ENCODE measurements around the gene C11orf16. TPM values are rescaled to one million over a fixed set of nuclear protein-coding genes. Genes with fewer than 3 reads are reported as not detected.
"Not testable (repeated sequence)": the region's sequence is repeated elsewhere in the genome, so short reads cannot be mapped to it uniquely, and the experiment has no call there.

Gene C11orf16, protein sequence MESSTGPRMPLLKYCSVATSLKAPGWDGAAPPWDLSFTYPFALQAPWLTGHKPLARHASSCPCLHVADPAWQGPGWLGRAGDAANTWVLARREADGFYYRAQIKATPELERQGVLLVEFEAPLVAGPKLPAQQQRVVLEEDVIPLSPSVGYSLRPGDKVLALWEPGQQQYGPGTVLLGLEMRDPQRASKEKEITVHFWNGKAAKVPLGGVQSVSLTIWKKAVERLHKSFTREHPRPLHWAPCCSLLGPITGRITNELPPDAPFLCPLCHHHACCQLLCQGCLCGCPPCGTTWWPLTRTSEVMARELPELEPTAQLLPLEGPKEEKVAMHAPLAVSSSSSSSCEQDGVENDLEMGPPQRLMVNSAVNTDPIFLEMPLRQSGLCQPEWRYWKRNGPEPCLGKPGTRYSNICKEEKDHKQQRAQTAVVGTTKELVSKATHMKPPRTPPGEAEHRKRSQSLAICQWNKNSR
- not detected in 2 replicates for total RNA-seq (2014; rRNA removed; shearing (Covaris generic))

GRCh38 chr11:8932564-8933180 is at the start of gene C11orf16:
Gene C11orf16 (minus strand): TSS chr11:8932947. CDS start chr11:8932308, 639 bp downstream.
- DNase-seq (ENCODE audit: low read depth) = no peak

- DNase-seq (ENCODE audit: low read depth) = no peak
Observed at GRCh38 chr11:8980485-8980884, 47.7 kb upstream of the C11orf16 start.

DNA sequence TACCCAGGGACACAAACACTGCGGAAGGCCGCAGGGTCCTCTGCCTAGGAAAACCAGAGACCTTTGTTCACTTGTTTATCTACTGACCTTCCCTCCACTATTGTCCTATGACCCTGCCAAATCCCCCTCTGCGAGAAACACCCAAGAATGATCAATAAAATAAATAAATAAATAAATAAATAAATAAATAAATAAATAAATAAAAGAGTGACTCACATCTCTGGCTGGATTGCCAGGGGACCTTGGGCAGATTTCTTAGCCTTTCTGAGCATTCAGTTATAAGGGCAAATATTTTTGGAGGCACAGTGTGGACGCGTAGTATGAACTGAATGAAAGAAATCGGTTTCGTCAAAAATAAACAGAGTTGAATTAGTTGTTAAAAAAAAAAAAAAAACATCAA is 46.6 kb upstream of the C11orf16 start:
- not testable (repeated sequence) for DNase-seq (ENCODE audit: low read depth)

- DNase-seq (ENCODE audit: low read depth) = no peak
Observed at GRCh38 chr11:8973121-8973520, 40.4 kb upstream of the C11orf16 start.

DNA sequence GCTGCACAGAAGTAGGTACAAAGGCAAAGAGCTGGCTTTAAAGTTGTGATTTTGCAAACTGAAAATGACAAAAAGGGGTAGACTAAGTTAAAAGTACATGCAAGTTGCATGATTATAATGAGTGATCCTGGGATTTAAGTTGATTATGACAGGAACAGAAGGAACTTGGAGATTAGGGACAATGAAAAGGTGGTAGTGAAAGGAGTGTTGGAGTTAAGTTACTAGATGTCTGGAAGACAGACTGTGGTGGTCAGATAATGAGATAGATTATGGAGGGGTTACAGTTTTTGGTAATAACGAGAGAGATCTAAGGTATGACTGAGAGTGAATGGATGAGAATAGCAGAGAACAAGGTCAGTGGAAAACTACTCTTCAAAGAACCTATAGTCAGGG is 39.2 kb upstream of the C11orf16 start:
- no peak for DNase-seq (ENCODE audit: low read depth)

- DNase-seq (ENCODE audit: low read depth) = no peak
Observed at GRCh38 chr11:8971196-8971923, 38.6 kb upstream of the C11orf16 start.

- DNase-seq (ENCODE audit: low read depth) = no peak
Observed at GRCh38 chr11:8967184-8967583, 34.4 kb upstream of the C11orf16 start.

DNA sequence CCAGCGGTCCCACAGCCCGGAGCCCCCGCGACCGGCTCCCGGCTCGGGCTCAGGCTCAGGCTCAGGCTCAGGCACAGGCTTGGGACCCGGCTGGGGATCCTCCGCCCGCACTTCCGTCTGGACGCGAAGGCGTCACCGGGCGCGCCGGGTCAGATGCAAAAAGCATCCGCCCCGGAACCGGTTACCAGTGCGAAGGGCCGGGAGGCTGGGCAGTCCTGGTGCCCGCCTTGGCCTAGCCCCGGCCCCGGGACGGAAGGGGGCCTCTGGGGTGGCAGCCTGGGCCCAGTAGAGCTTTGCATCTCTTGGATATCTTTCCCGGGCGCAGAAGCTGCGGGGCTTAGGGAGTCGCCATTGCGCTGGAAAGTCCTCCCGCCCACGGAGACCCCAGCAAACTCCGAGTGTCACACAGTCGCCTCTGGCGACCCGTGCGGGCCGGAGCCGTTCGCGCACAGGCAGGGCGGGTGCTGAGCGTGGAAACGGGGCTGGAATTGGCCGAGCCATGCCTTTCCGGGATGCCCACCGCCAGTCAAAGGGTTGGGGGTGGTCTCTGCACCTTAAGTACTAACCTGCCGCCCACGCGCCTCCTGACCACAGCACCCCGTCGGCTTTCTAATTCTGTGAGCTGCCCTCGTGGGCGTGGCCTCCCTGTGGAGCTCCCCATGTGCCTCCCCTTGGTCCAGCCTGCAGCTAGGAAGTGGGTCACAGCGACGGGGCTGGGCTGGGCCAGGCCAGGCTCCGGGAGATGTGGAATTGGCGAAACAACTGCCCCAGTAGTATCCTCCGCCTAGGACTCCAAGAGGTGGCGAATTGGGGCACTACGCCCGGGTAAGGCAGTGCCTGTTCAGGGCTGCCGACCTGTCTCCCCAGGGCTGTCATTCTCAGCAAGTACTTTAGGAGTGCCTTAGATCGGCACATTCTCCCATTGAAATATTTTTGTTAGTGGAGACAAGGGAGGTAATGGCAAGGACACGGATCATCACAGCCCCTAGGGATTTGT is 31.9 kb upstream of the C11orf16 start, which contains the start of gene TMEM9B:
Gene TMEM9B (minus strand): TSS at position 119 of the 997 bp plus-strand sequence. CDS start 129 bp downstream, outside the sequence.
- DNase-seq (ENCODE audit: low read depth) = peak; percentile 92

- DNase-seq (ENCODE audit: low read depth) = peak; percentile 82
Observed at GRCh38 chr11:8963569-8964323, 31.0 kb upstream of the C11orf16 start.

GRCh38 chr11:8962841-8963240 is 30.1 kb upstream of the C11orf16 start:
- DNase-seq (ENCODE audit: low read depth) = no peak

GRCh38 chr11:8961401-8961800 is 28.7 kb upstream of the C11orf16 start:
- DNase-seq (ENCODE audit: low read depth) = no peak

DNA sequence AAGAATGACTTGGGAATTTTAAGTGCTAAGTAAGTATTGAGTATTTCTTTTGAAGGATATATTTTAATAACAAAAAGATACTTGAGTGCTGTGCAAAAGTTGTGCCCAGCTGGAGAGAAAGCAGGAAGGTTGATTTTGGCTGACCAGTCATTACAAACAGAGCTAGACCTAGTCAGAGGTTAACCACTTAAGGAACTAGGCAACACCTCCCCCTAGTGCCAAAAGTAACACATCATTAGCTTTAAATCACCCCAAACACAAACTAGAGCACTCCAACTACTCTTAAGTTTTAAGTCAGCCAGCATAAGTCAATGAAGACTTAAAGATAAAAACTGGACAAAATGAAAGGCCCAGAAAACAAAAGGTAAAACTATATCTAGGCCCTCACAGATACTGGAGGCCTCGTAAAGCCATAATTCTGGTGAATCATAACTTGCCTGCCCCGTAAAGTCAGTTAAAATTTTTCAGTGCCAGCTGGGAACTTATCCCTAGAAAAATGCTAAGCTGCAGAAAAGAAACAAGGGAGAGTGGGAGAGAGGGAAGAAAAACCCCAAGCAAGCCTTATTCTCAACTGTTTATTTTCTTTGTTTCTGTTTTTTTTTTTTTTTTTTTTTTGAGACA is 26.9 kb upstream of the C11orf16 start:
- DNase-seq (ENCODE audit: low read depth) = peak; percentile 69

DNA sequence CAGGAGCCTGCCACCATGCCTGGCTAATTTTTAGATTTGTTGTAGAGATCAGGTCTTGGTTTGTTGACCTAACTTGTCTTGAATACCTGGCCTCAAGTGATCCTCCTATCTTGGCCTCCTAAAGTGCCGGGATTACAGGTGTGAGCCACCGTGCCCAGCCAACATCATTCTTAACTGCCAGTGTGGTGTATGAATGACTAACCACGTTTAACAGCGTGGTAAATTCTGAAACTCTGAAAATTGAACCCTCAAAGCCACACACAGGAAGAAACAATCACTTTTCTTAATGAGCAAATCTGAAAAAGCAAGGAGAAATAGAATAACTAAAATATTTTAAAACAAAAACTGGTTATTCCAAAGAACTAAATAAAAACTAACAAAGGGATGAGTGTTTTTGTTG is 24.1 kb upstream of the C11orf16 start:
- no peak for DNase-seq (ENCODE audit: low read depth)

- no peak for DNase-seq (ENCODE audit: low read depth)
Observed at GRCh38 chr11:8948886-8949285, 16.1 kb upstream of the C11orf16 start.

GRCh38 chr11:8947230-8947943 is 14.6 kb upstream of the C11orf16 start:
- DNase-seq (ENCODE audit: low read depth) = no peak

GRCh38 chr11:8942518-8943066 is 9.8 kb upstream of the C11orf16 start, which contains the start of gene ASCL3:
Gene ASCL3 (minus strand): TSS chr11:8943016. CDS start chr11:8938161, 4,855 bp downstream.
- DNase-seq (ENCODE audit: low read depth) = no peak

DNA sequence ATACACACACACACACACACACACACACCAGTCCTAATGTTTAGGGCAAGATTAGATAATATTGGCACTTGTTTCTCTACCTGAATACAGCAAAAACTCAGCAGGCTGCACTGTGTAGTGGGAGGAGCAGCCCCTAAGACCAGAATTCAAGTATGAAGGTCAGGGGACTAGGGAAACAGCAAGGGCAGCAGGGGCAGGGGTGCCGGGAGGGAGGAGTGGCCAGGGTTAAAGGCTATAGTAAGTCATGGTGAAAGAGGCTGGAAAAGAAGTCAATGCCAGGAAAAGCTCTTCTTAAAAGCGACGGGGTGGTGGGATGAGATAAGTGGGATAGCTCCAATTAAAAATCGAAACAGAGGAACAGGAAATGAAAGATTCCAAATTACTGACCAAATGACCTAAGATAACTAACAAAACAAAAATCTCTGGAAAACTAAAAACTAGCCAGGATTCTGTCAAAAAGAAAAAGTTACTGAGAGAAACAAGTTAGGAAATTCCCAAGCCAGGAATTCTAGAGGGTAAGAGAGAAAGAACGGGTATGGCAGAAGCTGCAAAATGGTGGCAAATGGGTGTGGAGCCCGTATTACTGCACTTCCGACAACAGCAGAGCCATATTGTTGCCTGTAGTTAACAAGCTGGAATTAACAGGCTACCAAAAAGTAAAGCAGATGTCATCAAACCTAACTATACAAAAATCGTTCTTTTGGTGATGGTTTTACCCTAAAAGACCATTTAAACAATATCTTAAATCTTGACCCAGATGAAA is 8.8 kb upstream of the C11orf16 start:
- DNase-seq (ENCODE audit: low read depth) = no peak

GRCh38 chr11:8937659-8938058 is 4.9 kb upstream of the C11orf16 start:
- DNase-seq (ENCODE audit: low read depth) = no peak

All from Daoy (cell line).